ENCODE results near the gene TERF2IP. TPM values are rescaled to one million over a fixed set of nuclear protein-coding genes. Genes with fewer than 3 reads are reported as not detected.

Gene TERF2IP
- total and polyA plus RNA-seq, 9 of the 15 experiments (the other 6 are each of a cell fraction or from before 2014, with no cell fraction given), result 14.5 to 64.2 (median 47.0) TPM

- TF ChIP-seq THRB (CRISPR knock-in tag; conservative IDR thresholded peaks at IDR 0.05) (no peak), HDAC1 (IDR thresholded peaks at IDR 0.05) (peak in 1 of 2 experiments; percentile 83; a peak in 1 of 4 replicates), PTRF (tag; IDR thresholded peaks at IDR 0.05) (no peak), ID3 (CRISPR knock-in tag; IDR thresholded peaks at IDR 0.05) (no peak), ID3 (tag; IDR thresholded peaks at IDR 0.05) (peak; percentile 59; the same call in 1 of the 2 replicates), TAF7 (tag; IDR thresholded peaks at IDR 0.05) (0 out of 2 replicates have a peak, but pooled peaks have one; percentile 73), CREM (IDR thresholded peaks at IDR 0.05; ENCODE audit: low read depth) (no peak), MXD1 (CRISPR knock-in tag; IDR thresholded peaks at IDR 0.05; ENCODE audit: borderline replicate concordance, poor library complexity, severe bottlenecking) (peak; percentile 59), RBM17 (IDR thresholded peaks at IDR 0.05; ENCODE audit: borderline replicate concordance, low read depth, low read length) (no peak), MITF (IDR thresholded peaks at IDR 0.05) (no peak), ELF2 (CRISPR knock-in tag; IDR thresholded peaks at IDR 0.05) (peak; percentile 70; the same call in 1 of the 2 replicates)
Measured at GRCh38 chr16:75647112-75647491, 471 bp upstream of the TERF2IP start (continued).

Data from K562 (cell line).